Gastrocnemius medialis (tissue), 4 donors: ENCODE data around the gene CSE1L. TPM values are rescaled to one million over a fixed set of nuclear protein-coding genes. Genes with fewer than 3 reads are reported as not detected.

Experiments used
- ATAC-seq, 2 donors: fragments of 150-250 bp; one replicate each; pipeline ENCODE4 v1.9.1; 2016
- DNase-seq, 2 donors: peaks; one replicate each; pipeline ENCODE4 v3.0.0-alpha.2; 2019
- H3K27ac ChIP-seq, 4 donors: fragments of 200-600 bp; sonication (generic); 1 replicate in 1 of 4; 2 replicates in 3 of 4; pipeline ENCODE4 v1.5.1; 2016 to 2018; ENCODE audit warnings: mild to moderate bottlenecking in 2 of 4, moderate library complexity in 1 of 4
- H3K27me3 ChIP-seq, 3 donors: fragments of 200-600 bp; sonication (generic) in 2 of 3; 1 replicate in 1 of 3; 2 replicates in 2 of 3; pipeline versions ENCODE4 v1.5.1 to v1.6.0; 2016 to 2019; ENCODE audit warnings: mild to moderate bottlenecking in 1 of 3, moderate library complexity in 1 of 3
- H3K36me3 ChIP-seq, 2 donors: fragments of 200-600 bp; sonication (generic) in 1 of 2; one replicate each; pipeline ENCODE4 v1.5.1; 2017 to 2018
- H3K4me1 ChIP-seq, 2 donors: fragments of 200-600 bp; sonication (generic) in 1 of 2; one replicate each; pipeline ENCODE4 v1.5.1; 2016 to 2017; ENCODE audit warnings: mild to moderate bottlenecking in 2 of 2
- H3K4me3 ChIP-seq, 4 donors: fragments of 200-600 bp; sonication (generic) in 3 of 4; 1 replicate in 1 of 4; 2 replicates in 3 of 4; pipeline ENCODE4 v1.5.1; 2016 to 2019; ENCODE audit warnings: mild to moderate bottlenecking in 2 of 4
- H3K9me3 ChIP-seq, 3 donors: fragments of 200-600 bp; sonication (generic) in 2 of 3; 1 replicate in 1 of 3; 2 replicates in 2 of 3; pipeline ENCODE4 v1.5.1; 2016 to 2019
- POLR2A ChIP-seq, 2 donors: fragments of 450-650 bp; IDR thresholded peaks; one replicate each; pipeline ENCODE4 v1.6.1; 2017; ENCODE audit warnings: antibody characterized with exemption in 2 of 2, mild to moderate bottlenecking in 2 of 2, moderate library complexity in 2 of 2
- in situ Hi-C, 4 donors: fragments of 200-750 bp; cut with MboI; loops; one replicate each; pipeline versions ENCODE4 v1.15.0 to v1.8.0; 2017; ENCODE audit warnings: low sequenced_read_pairs in 4 of 4
- intact Hi-C: fragments of 100-400 bp; cut with DNase I; formaldehyde crosslinking; loops from one replicate; pipeline ENCODE4 v1.15.1; 2023; ENCODE audit warnings: low total_unique reads
- total RNA-seq, 4 donors: library from RNA; depleted of rRNA; stranded (reverse); fragments of >200 nt; gene quantifications; one replicate each; pipeline versions ENCODE4 v1.1.0 to v1.2.3, GENCODE V29; 2016
- TF ChIP-seq, protein P1 (sequence below), 5 experiments: fragments of 450-650 bp in 3 of 5; fragments of 200-600 bp in 2 of 5; sonication (generic) in 2 of 5; IDR thresholded peaks in 4 of 5; conservative IDR thresholded peaks in 1 of 5; 1 replicate in 4 of 5; 2 replicates in 1 of 5; pipeline ENCODE4 v1.5.1; 2016 to 2019; ENCODE audit warnings: antibody characterized with exemption in 5 of 5, mild to moderate bottlenecking in 3 of 5, moderate library complexity in 3 of 5

The CSE1L gene
- total RNA-seq, 4 donors from 2014 or later = 44.0 to 59.6 (median 58.3) TPM

DNA sequence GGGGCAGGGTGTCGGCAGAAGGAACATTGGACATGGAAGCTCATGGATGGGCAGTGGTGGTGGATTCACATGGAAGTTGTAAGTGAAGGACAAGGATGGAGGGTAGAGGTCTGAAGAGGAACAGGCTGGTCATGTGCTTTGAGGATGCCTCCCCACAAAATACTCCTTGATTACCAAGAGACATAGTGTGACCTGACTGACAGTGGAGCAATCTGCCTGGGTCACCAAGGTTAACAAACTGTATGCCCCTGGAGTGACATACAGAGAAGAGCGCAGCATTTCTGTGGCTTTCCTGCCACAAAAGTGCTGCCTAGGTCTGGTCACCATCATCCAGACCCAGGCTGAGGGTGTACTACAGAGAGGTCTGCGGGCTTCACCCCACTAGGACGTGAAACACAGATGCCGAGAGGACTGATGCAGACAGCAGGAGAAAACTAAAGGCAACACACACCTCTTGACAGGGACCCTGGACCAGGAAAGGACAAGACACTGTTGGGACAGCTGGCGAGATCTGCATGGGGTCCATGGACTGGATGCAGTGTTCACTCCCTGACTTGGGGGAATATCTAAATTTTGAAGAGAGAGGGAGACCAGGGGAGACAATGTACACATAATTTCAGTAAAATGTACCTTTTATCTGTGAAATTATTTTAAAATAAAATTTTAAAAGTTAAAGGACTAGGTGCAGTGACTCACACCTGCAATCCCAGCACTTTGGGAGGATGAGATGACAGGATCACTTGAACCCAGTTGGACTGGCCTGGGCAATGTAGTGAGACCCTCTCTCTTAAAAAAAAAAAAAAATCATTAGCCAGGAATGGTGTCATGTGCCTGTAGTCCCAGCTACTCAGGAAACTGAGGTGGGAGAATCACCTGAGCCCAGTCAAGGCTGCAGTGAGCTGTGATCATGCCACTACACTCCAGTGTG is 64.9 kb downstream of the CSE1L start:
- H3K27me3 ChIP-seq = no peaks in the 10 kb centered on the region
- in situ Hi-C loops = no loop called here
- DNase-seq (no peak), ATAC-seq (no peak)
- intact Hi-C loops = no loop called here
- TF ChIP-seq, protein P1, sequence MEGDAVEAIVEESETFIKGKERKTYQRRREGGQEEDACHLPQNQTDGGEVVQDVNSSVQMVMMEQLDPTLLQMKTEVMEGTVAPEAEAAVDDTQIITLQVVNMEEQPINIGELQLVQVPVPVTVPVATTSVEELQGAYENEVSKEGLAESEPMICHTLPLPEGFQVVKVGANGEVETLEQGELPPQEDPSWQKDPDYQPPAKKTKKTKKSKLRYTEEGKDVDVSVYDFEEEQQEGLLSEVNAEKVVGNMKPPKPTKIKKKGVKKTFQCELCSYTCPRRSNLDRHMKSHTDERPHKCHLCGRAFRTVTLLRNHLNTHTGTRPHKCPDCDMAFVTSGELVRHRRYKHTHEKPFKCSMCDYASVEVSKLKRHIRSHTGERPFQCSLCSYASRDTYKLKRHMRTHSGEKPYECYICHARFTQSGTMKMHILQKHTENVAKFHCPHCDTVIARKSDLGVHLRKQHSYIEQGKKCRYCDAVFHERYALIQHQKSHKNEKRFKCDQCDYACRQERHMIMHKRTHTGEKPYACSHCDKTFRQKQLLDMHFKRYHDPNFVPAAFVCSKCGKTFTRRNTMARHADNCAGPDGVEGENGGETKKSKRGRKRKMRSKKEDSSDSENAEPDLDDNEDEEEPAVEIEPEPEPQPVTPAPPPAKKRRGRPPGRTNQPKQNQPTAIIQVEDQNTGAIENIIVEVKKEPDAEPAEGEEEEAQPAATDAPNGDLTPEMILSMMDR (IDR thresholded peaks at IDR 0.05 in 4 of 5, conservative IDR thresholded peaks at IDR 0.05 in 1 of 5) = no peak
- no peak for TF ChIP-seq POLR2A (IDR thresholded peaks at IDR 0.05)
- no peaks in the 10 kb centered on the region for H3K9me3 ChIP-seq
- no peak overlapping the region for H3K27ac ChIP-seq
- H3K4me1 ChIP-seq = no peaks in the 10 kb centered on the region
- H3K4me3 ChIP-seq = no peak overlapping the region
- H3K36me3 ChIP-seq = peaks cover 0 to 28% of the 10 kb centered on the region in 2 donors

DNA sequence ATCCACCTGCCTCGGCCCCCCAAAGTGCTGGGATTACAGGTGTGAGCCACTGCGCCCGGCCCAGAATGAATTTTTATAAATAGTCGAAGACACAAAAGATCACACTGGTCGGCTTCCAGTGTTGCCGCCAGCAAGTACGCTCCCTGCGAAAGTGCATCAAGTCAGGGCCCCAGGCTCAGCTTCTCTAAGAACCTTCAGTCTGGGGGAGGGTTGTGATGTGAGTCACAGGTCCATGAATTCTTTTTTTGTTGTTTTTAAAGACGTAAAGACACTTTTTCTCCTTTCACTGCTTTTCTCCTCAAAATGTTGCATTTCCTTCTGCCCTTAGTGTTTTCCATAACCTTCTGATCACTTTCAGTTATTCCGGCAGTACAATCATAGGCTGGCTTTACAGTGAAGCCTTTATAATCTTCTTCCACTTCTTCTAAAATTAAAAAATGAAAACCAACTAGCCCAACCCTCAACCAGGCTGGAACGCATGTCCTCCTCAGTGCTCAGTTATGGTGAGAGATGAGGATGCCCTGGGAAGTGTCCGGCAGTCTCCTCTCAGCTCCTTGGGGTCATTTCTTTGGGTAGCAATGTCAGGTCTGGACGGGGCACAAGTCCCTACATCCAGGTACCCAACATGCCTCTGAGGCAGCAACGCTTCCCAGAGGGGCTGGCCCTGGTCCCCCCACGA is 66.6 kb downstream of the CSE1L start:
- no peak for DNase-seq
- Histone ChIP-seq H3K36me3 (peaks cover 0 to 45% of the 10 kb centered on the region in 2 donors), H3K27me3 (no peaks in the 10 kb centered on the region), H3K27ac (no peak overlapping the region), H3K4me1 (no peaks in the 10 kb centered on the region), H3K9me3 (no peaks in the 10 kb centered on the region), H3K4me3 (no peak overlapping the region)
- intact Hi-C loops = no loop called here
- in situ Hi-C loops = no loop called here
- no peak for ATAC-seq
- TF ChIP-seq POLR2A (IDR thresholded peaks at IDR 0.05) = no peak
- TF ChIP-seq, protein P1 (IDR thresholded peaks at IDR 0.05 in 4 of 5, conservative IDR thresholded peaks at IDR 0.05 in 1 of 5) = no peak

DNA sequence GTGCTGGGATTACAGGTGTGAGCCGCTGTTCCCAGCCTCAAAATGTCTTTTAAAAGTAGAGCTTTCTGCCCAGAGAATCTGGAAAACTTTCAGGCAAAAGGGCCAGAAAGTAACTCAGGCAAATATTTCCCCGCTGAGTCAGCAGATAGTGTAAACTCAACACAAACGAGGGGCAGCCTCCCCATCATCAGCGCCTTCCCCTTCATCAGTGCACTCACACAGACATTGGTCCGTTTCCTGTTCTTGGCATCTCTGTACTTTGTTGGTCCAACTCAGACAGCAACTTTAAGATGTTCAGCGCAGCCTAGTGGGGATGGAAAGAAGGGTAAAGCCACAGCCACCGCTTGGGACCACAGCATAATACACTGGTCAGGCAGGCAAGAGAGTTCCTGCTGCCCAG is 69.5 kb downstream of the CSE1L start:
- ATAC-seq = no peak
- H3K27ac ChIP-seq = no peak overlapping the region
- peaks cover 5 to 72% of the 10 kb centered on the region in 2 donors for H3K36me3 ChIP-seq
- in situ Hi-C loops = no loop called here
- intact Hi-C loops = no loop called here
- H3K9me3 ChIP-seq = no peaks in the 10 kb centered on the region
- TF ChIP-seq, protein P1 (IDR thresholded peaks at IDR 0.05 in 4 of 5, conservative IDR thresholded peaks at IDR 0.05 in 1 of 5) = no peak
- TF ChIP-seq POLR2A (IDR thresholded peaks at IDR 0.05) = no peak
- H3K27me3 ChIP-seq = no peaks in the 10 kb centered on the region
- no peak overlapping the region for H3K4me3 ChIP-seq
- H3K4me1 ChIP-seq = no peaks in the 10 kb centered on the region
- no peak for DNase-seq

DNA sequence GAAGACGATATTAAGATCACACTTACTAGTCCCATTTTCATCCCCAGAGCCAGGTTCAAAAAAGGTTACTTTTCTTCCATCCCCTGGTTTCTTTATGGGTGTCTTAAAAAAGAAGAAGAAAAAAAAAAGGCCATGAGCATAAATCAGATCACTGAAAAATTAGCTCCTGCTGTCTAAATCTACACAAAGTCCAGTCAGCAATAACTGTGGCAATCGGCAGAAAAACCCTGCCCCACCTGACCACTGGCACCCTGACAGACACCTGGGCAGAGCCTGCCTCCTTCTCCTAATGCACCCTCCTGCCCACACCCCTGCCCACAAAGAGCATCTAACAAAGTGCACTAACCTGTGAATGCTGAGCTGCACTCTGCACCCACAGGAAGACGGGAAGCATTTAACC is 72.2 kb downstream of the CSE1L start:
- Histone ChIP-seq H3K4me1 (no peaks in the 10 kb centered on the region), H3K4me3 (no peak overlapping the region), H3K36me3 (peaks cover 5 to 92% of the 10 kb centered on the region in 2 donors), H3K27me3 (no peaks in the 10 kb centered on the region), H3K9me3 (no peaks in the 10 kb centered on the region), H3K27ac (no peak overlapping the region)
- ATAC-seq (no peak), DNase-seq (no peak)
- intact Hi-C loops = no loop called here
- in situ Hi-C loops = no loop called here
- TF ChIP-seq POLR2A (IDR thresholded peaks at IDR 0.05) = no peak
- TF ChIP-seq, protein P1 (IDR thresholded peaks at IDR 0.05 in 4 of 5, conservative IDR thresholded peaks at IDR 0.05 in 1 of 5) = no peak
